ENCODE results near the gene FAM180B. TPM values are rescaled to one million over a fixed set of nuclear protein-coding genes. Genes with fewer than 3 reads are reported as not detected.

The FAM180B gene
- polyA plus RNA-seq, 1 donor from 2014 or later: not detected

- Histone ChIP-seq H2AFZ (ENCODE audit: low read depth, low read length) (no peak overlapping the region), H3F3A (ENCODE audit: insufficient read depth, low read length, poor library complexity, severe bottlenecking) (no peaks in the 10 kb centered on the region), H3K36me3 (ENCODE audit: insufficient read depth, low read length) (no peaks in the 10 kb centered on the region), H3K27ac (ENCODE audit: low read length) (no peak overlapping the region), H3K79me2 (replicated peaks; ENCODE audit: insufficient read depth, low read length) (no peaks in the 10 kb centered on the region), H3K9ac (ENCODE audit: low read length) (no peak overlapping the region), H3K9me2 (ENCODE audit: insufficient read depth, low read length) (no peaks in the 10 kb centered on the region), H4K20me1 (ENCODE audit: insufficient read depth) (no peaks in the 10 kb centered on the region), H3K4me2 (ENCODE audit: low read length) (no peak overlapping the region), H3K27me3 (ENCODE audit: insufficient read depth, low read depth, low read length) (no peaks in the 10 kb centered on the region), H3K4me3 (ENCODE audit: low read length) (no peak overlapping the region), H3K9me3 (ENCODE audit: low read length) (no peaks in the 10 kb centered on the region)
- TF ChIP-seq RAD21 (conservative IDR thresholded peaks at IDR 0.05): no peak
- no peak for TF ChIP-seq SMC3 (conservative IDR thresholded peaks at IDR 0.05; ENCODE audit: poor library complexity)
- TF ChIP-seq EZH2 (IDR thresholded peaks at IDR 0.05; ENCODE audit: borderline replicate concordance, insufficient read depth, low read length, poor library complexity, severe bottlenecking): no peak
- no peak for TF ChIP-seq EP300 (conservative IDR thresholded peaks at IDR 0.05; ENCODE audit: poor library complexity, severe bottlenecking)
- no peak for TF ChIP-seq MXI1 (conservative IDR thresholded peaks at IDR 0.05; ENCODE audit: poor library complexity, severe bottlenecking)
- TF ChIP-seq CTCF (IDR thresholded peaks at IDR 0.05; ENCODE audit: poor library complexity, severe bottlenecking): no peak
- TF ChIP-seq, protein P1, sequence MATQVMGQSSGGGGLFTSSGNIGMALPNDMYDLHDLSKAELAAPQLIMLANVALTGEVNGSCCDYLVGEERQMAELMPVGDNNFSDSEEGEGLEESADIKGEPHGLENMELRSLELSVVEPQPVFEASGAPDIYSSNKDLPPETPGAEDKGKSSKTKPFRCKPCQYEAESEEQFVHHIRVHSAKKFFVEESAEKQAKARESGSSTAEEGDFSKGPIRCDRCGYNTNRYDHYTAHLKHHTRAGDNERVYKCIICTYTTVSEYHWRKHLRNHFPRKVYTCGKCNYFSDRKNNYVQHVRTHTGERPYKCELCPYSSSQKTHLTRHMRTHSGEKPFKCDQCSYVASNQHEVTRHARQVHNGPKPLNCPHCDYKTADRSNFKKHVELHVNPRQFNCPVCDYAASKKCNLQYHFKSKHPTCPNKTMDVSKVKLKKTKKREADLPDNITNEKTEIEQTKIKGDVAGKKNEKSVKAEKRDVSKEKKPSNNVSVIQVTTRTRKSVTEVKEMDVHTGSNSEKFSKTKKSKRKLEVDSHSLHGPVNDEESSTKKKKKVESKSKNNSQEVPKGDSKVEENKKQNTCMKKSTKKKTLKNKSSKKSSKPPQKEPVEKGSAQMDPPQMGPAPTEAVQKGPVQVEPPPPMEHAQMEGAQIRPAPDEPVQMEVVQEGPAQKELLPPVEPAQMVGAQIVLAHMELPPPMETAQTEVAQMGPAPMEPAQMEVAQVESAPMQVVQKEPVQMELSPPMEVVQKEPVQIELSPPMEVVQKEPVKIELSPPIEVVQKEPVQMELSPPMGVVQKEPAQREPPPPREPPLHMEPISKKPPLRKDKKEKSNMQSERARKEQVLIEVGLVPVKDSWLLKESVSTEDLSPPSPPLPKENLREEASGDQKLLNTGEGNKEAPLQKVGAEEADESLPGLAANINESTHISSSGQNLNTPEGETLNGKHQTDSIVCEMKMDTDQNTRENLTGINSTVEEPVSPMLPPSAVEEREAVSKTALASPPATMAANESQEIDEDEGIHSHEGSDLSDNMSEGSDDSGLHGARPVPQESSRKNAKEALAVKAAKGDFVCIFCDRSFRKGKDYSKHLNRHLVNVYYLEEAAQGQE (IDR thresholded peaks at IDR 0.05; ENCODE audit: borderline replicate concordance): no peak
- no peak for TF ChIP-seq POLR2AphosphoS5 (IDR thresholded peaks at IDR 0.05)
- TF ChIP-seq TAF1 (IDR thresholded peaks at IDR 0.05; ENCODE audit: low read depth): no peak
These were observed 5.3 kb downstream of the FAM180B start for GRCh38 chr11:47591764-47592163.

- H3K27ac ChIP-seq (ENCODE audit: low read length): no peak overlapping the region
- H2AFZ ChIP-seq (ENCODE audit: low read depth, low read length): no peak overlapping the region
- no peak overlapping the region for H3K9ac ChIP-seq (ENCODE audit: low read length)
- no peaks in the 10 kb centered on the region for H3F3A ChIP-seq (ENCODE audit: insufficient read depth, low read length, poor library complexity, severe bottlenecking)
- no peak overlapping the region for H3K4me2 ChIP-seq (ENCODE audit: low read length)
- TF ChIP-seq POLR2AphosphoS5 (IDR thresholded peaks at IDR 0.05) (no peak), RAD21 (conservative IDR thresholded peaks at IDR 0.05) (no peak), EP300 (conservative IDR thresholded peaks at IDR 0.05; ENCODE audit: poor library complexity, severe bottlenecking) (no peak), MXI1 (conservative IDR thresholded peaks at IDR 0.05; ENCODE audit: poor library complexity, severe bottlenecking) (no peak), EZH2 (IDR thresholded peaks at IDR 0.05; ENCODE audit: borderline replicate concordance, insufficient read depth, low read length, poor library complexity, severe bottlenecking) (no peak), SMC3 (conservative IDR thresholded peaks at IDR 0.05; ENCODE audit: poor library complexity) (no peak), CTCF (IDR thresholded peaks at IDR 0.05; ENCODE audit: poor library complexity, severe bottlenecking) (no peak), TAF1 (IDR thresholded peaks at IDR 0.05; ENCODE audit: low read depth) (no peak)
- TF ChIP-seq, protein P1 (IDR thresholded peaks at IDR 0.05; ENCODE audit: borderline replicate concordance): no peak
- no peaks in the 10 kb centered on the region for H3K9me2 ChIP-seq (ENCODE audit: insufficient read depth, low read length)
- no peaks in the 10 kb centered on the region for H4K20me1 ChIP-seq (ENCODE audit: insufficient read depth)
- H3K79me2 ChIP-seq (replicated peaks; ENCODE audit: insufficient read depth, low read length): no peaks in the 10 kb centered on the region
- no peak overlapping the region for H3K4me3 ChIP-seq (ENCODE audit: low read length)
- H3K36me3 ChIP-seq (ENCODE audit: insufficient read depth, low read length): no peaks in the 10 kb centered on the region
- no peaks in the 10 kb centered on the region for H3K27me3 ChIP-seq (ENCODE audit: insufficient read depth, low read depth, low read length)
- no peaks in the 10 kb centered on the region for H3K9me3 ChIP-seq (ENCODE audit: low read length)
These were observed 5.8 kb downstream of the FAM180B start for GRCh38 chr11:47592251-47592650.
